Measurements from ENCODE around the gene PER3. TPM values are rescaled to one million over a fixed set of nuclear protein-coding genes. Genes with fewer than 3 reads are reported as not detected.

The PER3 gene
- total and polyA plus RNA-seq, 9 of the 15 experiments (the other 6 are each of a cell fraction or from before 2014, with no cell fraction given): 11.9 to 22.5 (median 14.6) TPM

DNA sequence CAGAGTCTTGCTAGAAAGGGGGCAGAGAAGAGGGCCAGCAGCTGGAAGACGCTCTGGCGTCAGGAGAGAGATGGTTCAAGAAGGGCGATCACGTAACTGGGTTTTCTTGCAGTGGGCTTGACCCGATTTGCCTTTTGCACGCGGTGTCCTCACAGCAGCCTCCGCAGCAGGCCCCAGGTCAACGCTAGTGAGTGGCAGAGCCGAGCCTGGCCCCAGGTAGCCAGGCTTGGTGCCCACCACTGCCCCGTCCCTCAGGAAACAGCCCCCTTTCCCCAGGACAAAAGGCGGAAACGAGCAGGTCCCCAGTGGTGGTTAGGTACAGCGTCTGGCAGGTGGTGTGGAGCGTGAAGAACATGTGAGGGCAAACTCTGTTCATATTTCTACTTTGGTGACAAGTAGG is 77.4 kb downstream of the PER3 start:
- in situ Hi-C loops (cut with MboI): no loop called here
- DNase-seq (ENCODE audit: extremely low read depth in 1 of 4, low spot score in 3 of 4) (no peak), FAIRE-seq (no peak), ATAC-seq (no peak)
- Histone ChIP-seq H3K9me1 (ENCODE audit: control insufficient read depth, insufficient read depth, low read length) (no peaks in the 10 kb centered on the region), H4K20me1 (replicated peaks; ENCODE audit: control insufficient read depth, insufficient read depth, low read length) (0 out of 2 replicates have a peak, but pooled peaks cover 8% of the 10 kb centered on the region), H3K79me2 (ENCODE audit: control insufficient read depth, insufficient read depth, low read length) (no peaks in the 10 kb centered on the region), H3K4me3 (no peak overlapping the region), H3K4me1 (replicated peaks in 1 of 2; ENCODE audit: control insufficient read depth in 2 of 2, insufficient read depth in 2 of 2, low read length in 2 of 2) (peaks cover 0 to 16% of the 10 kb centered on the region in 2 experiments; a peak in 3 of 5 replicates), H3K9me3 (replicated peaks; ENCODE audit: control insufficient read depth, insufficient read depth, low read depth, low read length) (no peaks in the 10 kb centered on the region), H3K9ac (ENCODE audit: insufficient read depth in 1 of 2, low read depth in 2 of 2, low read length in 2 of 2) (no peak overlapping the region), H3K36me3 (ENCODE audit: control insufficient read depth, insufficient read depth, low read length) (no peaks in the 10 kb centered on the region), H3K27ac (ENCODE audit: extremely low read depth, low read depth, low read length) (no peak overlapping the region), H2AFZ (ENCODE audit: low read depth, low read length) (no peak overlapping the region), H3K4me2 (ENCODE audit: insufficient read depth, low read length) (no peak overlapping the region), H3K27me3 (ENCODE audit: control insufficient read depth in 2 of 2, insufficient read depth in 2 of 2, low read length in 2 of 2) (peaks cover 2 to 17% of the 10 kb centered on the region in 2 experiments; a peak in 2 of 5 replicates)
- CTCF ChIA-PET (ENCODE audit: low intra/inter-chr PET ratio): interaction anchor here (0.8 kb wide), 1 partner anchor 1480 kb away, joined by 3 read pairs; no protein-coding TSS in a partner anchor
- intact Hi-C loops (cut with micrococcal nuclease): no loop called here
- BruUV-seq (replicated peaks): no TSS peak
- TF ChIP-seq ZNF282 (CRISPR knock-in tag; IDR thresholded peaks at IDR 0.05) (no peak), IFI16 (CRISPR knock-in tag; IDR thresholded peaks at IDR 0.05) (no peak), ATF1 (CRISPR knock-in tag; IDR thresholded peaks at IDR 0.05) (no peak), ATF1 (tag; IDR thresholded peaks at IDR 0.05) (no peak), CREB1 (IDR thresholded peaks at IDR 0.05) (no peak), CREB1 (CRISPR knock-in tag; IDR thresholded peaks at IDR 0.05) (no peak), SAFB (IDR thresholded peaks at IDR 0.05; ENCODE audit: borderline replicate concordance, low read depth, low read length) (no peak), TAF1 (IDR thresholded peaks at IDR 0.05; ENCODE audit: control insufficient read depth, extremely low read depth, insufficient read depth, low read length, severe bottlenecking) (no peak), SRSF7 (optimal IDR thresholded peaks at IDR 0.05; ENCODE audit: low read depth, low read length) (no peak), KDM4B (IDR thresholded peaks at IDR 0.05; ENCODE audit: borderline replicate concordance in 2 of 2, low read depth in 1 of 2) (no peak), ZNF263 (CRISPR knock-in tag; IDR thresholded peaks at IDR 0.05; ENCODE audit: borderline replicate concordance) (no peak), ZNF24 (IDR thresholded peaks at IDR 0.05) (no peak), FIP1L1 (IDR thresholded peaks at IDR 0.05; ENCODE audit: low read depth, low read length, poor library complexity, severe bottlenecking) (no peak)
- TF ChIP-seq, protein P1, sequence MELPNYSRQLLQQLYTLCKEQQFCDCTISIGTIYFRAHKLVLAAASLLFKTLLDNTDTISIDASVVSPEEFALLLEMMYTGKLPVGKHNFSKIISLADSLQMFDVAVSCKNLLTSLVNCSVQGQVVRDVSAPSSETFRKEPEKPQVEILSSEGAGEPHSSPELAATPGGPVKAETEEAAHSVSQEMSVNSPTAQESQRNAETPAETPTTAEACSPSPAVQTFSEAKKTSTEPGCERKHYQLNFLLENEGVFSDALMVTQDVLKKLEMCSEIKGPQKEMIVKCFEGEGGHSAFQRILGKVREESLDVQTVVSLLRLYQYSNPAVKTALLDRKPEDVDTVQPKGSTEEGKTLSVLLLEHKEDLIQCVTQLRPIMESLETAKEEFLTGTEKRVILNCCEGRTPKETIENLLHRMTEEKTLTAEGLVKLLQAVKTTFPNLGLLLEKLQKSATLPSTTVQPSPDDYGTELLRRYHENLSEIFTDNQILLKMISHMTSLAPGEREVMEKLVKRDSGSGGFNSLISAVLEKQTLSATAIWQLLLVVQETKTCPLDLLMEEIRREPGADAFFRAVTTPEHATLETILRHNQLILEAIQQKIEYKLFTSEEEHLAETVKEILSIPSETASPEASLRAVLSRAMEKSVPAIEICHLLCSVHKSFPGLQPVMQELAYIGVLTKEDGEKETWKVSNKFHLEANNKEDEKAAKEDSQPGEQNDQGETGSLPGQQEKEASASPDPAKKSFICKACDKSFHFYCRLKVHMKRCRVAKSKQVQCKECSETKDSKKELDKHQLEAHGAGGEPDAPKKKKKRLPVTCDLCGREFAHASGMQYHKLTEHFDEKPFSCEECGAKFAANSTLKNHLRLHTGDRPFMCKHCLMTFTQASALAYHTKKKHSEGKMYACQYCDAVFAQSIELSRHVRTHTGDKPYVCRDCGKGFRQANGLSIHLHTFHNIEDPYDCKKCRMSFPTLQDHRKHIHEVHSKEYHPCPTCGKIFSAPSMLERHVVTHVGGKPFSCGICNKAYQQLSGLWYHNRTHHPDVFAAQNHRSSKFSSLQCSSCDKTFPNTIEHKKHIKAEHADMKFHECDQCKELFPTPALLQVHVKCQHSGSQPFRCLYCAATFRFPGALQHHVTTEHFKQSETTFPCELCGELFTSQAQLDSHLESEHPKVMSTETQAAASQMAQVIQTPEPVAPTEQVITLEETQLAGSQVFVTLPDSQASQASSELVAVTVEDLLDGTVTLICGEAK (IDR thresholded peaks at IDR 0.05): no peak
- TF ChIP-seq, protein P1 (CRISPR knock-in tag; IDR thresholded peaks at IDR 0.05): no peak
- 50% methylated on average over 15 of the region's 15 CpGs for WGBS (ENCODE audit: insufficient coverage, low coverage, missing lambda C conversion rate)
- POLR2A ChIA-PET: no interaction called here

Data from K562 (cell line).